GM06990 (cell line): ENCODE measurements around the gene ADM2.

Experiments used
- DNase-seq: peaks from one replicate; pipeline ENCODE4 v3.0.0-alpha.2; 2011; ENCODE audit not compliant: insufficient read length; ENCODE audit errors: extremely low read depth
- H3K27me3 ChIP-seq: replicated peaks from 2 replicates; pipeline ENCODE4 v1.6.0; 2011; ENCODE audit warnings: low read length; ENCODE audit not compliant: control insufficient read depth, insufficient read depth
- H3K36me3 ChIP-seq: 2 replicates; pipeline ENCODE4 v1.5.1; 2011; ENCODE audit warnings: low read length; ENCODE audit not compliant: control insufficient read depth, insufficient read depth
- H3K4me3 ChIP-seq: replicated peaks from 2 replicates; pipeline ENCODE4 v1.5.1; 2011; ENCODE audit warnings: low read depth, mild to moderate bottlenecking, control low read depth, low read length
- TF ChIP-seq, protein P1 (sequence below): IDR thresholded peaks from 2 replicates; pipeline ENCODE4 v1.5.1; 2011; ENCODE audit warnings: low read length, control low read depth, mild to moderate bottlenecking, inconsistent platforms; ENCODE audit not compliant: insufficient read depth, poor library complexity, severe bottlenecking

ADM2 gene

DNA sequence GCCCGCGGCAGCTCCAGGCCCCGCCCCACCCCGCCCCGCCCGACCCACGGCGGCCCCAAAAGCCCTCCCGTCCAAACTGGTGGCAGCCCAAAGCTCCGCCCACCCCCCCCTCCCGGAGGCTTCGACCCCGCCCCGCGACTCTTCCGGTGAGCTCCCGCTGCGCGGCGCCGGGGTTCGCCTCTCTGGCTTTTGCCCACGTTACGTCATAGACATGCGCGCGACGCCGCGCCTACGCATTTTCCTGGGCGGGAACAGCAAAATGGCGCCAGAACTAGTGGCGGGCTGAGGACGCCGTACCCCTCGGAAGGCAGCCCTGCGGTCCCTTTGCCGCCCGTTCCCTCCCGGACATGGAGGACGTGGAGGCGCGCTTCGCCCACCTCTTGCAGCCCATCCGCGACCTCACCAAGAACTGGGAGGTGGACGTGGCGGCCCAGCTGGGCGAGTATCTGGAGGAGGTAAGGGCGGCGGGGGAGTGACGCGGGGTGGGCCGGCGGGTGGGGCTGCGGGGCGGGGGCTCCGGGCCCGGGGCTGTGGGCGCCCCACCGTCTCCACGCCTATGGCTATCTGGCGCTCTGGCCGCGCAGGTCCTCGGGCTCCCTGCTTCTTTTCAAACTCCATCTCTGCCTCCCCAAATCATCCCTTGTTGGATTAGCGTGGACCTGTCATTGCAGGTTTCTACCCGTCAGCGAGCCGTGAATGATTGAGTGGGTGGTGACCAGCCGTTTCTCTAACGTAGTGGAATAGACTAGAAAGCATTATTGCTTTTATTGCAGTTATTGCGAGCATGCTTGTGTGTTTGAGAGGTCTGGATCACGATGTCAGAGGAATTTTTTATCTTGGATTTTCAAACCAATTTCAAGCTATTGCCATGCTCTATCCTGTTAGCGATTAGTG is 26.9 kb downstream of the ADM2 start, which contains the start of gene NCAPH2:
NCAPH2 (plus strand) TSS at position 234 of the 894 bp plus-strand sequence; CDS start at position 348, 114 bp downstream.
- Histone ChIP-seq H3K27me3 (no peaks in the 10 kb centered on the region), H3K4me3 (peak within 1 kb of the TSS; percentile 98), H3K36me3 (peaks cover 14% of the 10 kb centered on the region)
- TF ChIP-seq, protein P1, sequence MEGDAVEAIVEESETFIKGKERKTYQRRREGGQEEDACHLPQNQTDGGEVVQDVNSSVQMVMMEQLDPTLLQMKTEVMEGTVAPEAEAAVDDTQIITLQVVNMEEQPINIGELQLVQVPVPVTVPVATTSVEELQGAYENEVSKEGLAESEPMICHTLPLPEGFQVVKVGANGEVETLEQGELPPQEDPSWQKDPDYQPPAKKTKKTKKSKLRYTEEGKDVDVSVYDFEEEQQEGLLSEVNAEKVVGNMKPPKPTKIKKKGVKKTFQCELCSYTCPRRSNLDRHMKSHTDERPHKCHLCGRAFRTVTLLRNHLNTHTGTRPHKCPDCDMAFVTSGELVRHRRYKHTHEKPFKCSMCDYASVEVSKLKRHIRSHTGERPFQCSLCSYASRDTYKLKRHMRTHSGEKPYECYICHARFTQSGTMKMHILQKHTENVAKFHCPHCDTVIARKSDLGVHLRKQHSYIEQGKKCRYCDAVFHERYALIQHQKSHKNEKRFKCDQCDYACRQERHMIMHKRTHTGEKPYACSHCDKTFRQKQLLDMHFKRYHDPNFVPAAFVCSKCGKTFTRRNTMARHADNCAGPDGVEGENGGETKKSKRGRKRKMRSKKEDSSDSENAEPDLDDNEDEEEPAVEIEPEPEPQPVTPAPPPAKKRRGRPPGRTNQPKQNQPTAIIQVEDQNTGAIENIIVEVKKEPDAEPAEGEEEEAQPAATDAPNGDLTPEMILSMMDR = peak; percentile 13
- DNase-seq = peak; percentile 95

DNA sequence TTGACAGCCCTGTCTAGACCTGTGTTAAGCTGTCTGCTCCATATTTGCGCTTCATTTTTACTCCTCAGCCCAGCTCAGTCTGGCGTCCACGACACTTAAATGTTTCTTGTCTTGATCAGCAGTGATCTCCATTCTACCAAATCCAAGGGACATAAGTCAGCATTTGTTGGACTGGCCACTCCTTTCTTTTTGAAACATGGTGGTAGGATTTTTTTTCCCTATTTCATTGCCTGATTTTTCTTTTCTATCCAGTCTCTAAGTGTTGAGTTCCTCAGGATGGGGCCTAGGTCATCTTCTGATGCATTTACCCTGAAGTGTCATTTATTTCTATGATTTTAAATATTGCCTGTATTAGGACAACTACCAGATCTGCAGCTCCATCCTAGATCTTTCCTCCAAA is 27.6 kb downstream of the ADM2 start:
- Histone ChIP-seq H3K27me3 (no peaks in the 10 kb centered on the region), H3K36me3 (peaks cover 9% of the 10 kb centered on the region), H3K4me3 (peak overlapping the region; percentile 98)
- DNase-seq = no peak
- TF ChIP-seq, protein P1 = no peak

DNA sequence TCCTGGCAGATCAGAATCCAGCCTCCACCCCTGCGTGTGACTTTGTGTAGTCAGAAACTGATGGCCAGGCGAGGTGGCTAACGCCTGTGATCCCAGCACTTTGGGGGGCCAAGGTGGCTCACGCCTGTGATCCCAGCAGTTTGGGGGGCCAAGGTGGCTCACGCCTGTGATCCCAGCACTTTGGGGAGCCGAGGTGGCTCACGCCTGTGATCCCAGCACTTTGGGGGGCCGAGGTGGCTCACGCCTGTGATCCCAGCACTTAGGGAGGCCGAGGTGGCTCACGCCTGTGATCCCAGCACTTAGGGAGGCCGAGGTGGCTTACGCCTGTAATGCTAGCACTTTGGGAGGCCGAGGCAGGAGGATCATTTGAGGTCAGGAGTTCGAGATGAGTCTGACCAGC is 31.8 kb downstream of the ADM2 start:
- H3K36me3 ChIP-seq = peaks cover 6% of the 10 kb centered on the region

DNA sequence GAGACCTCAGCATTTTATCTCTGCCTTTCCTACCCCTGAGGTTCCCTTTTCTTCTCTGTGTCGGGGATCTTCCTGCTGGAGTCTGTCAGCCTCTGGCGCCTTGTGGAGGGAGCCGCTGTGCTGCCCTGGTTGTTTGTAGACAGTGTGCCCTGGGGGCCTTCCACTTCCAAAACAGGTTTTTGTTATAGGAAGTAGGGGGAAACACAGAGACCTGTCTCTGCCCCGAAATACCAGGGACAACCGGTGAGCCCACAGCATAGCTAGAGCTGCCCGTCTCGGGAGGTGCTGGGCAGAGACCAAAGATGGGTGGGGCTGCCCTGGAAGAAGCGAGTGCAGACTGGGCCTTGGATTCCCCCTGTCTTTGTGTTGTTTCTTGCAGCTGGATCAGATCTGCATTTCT is 34.7 kb downstream of the ADM2 start:
- Histone ChIP-seq H3K27me3 (no peaks in the 10 kb centered on the region), H3K36me3 (peaks cover 20% of the 10 kb centered on the region), H3K4me3 (no peak overlapping the region)
- no peak for DNase-seq
- TF ChIP-seq, protein P1 = no peak

More for the DNA sequence above, 31.8 kb downstream of the ADM2 start:
- TF ChIP-seq, protein P1 = no peak
- H3K27me3 ChIP-seq = no peaks in the 10 kb centered on the region
- H3K4me3 ChIP-seq = no peak overlapping the region
- DNase-seq = no peak

DNA sequence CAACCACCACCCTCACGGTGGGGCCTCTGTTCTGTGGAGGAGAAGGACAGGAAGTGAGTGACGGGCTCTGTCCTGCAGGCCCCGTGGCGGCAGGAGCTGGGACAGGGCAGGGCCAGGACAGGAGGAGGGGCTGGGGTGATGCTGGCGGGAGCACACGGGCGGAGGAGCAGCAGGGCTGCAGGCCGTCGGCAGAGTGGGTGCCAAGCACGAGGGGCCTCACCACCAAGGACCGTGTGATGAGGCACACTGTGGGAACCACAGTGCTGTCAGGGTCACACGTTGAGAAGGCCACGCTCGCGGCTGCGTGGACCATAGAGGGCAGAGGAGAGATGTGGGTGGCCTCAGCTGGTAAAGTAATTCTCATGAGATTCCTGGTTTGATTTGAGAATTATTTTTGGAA is 35.5 kb downstream of the ADM2 start:
- DNase-seq = no peak
- H3K4me3 ChIP-seq = no peak overlapping the region
- H3K36me3 ChIP-seq = peaks cover 25% of the 10 kb centered on the region
- H3K27me3 ChIP-seq = no peaks in the 10 kb centered on the region
- TF ChIP-seq, protein P1 = no peak
